ENCODE results near the gene PSAPL1.
"Not testable (repeated sequence)": the region's sequence is repeated elsewhere in the genome, so short reads cannot be mapped to it uniquely, and the experiment has no call there.

PSAPL1 gene

DNA sequence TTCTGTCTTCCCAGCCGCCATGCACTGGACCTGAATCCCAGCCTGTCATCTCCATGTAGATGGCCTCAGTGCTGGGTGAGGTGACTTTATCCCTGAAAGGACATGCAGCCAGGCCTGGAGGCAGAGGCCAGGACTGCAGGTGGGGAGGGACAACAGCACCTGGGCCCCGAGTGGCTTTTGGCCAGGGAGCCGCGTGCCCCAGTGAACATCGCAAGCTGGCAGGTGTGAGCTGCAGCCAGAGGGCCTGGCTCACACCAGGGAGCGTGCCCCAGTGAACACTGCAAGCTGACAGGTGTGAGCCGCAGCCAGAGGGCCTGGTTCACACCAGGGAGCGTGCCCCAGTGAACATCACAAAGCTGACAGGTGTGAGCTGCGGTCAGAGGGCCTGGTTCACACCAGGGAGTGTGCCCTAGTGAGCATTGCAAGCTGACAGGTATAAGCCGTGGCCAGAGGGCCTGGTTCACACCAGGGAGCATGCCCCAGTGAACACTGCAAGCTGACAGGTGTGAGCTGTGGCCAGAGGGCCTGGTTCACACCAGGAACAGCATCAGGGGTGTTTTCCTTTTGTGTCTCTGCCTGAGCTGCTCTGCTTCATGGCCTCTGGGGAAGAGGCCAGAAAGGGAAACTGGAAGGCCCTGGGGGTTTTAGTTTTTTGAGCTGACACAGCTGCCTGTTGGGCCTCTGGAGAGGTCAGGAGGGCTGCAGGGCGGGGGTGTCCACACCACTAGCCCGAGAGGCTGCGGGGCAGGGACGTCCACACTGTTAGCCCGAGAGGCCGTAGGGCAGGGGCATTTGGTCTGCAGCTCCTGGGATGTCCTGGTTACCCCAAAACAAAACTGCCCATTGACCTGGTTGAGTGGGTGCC is 22.7 kb upstream of the PSAPL1 start:
- no peak for DNase-seq

- DNase-seq: not testable (repeated sequence)
Measured at GRCh38 chr4:7452802-7453201, 18.1 kb upstream of the PSAPL1 start.

GRCh38 chr4:7451800-7452199 is 17.1 kb upstream of the PSAPL1 start:
- DNase-seq: no peak

DNA sequence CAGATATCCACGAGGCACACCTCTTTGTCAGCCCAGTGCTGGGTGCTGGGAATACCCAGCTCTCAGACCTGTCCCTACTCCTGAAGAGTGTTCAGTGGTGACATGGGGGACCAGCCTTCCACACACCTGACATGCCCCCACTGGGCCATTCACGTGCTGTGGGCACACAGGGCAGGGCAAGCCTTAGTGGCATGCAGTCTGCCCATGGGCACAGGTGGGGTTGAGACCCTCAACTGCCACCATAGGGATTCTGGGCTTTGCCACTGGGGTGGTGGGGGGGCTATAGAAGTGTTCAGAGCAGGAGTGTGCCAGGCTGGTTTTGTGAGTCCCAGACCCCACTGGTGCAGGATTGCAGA is 16.7 kb upstream of the PSAPL1 start:
- DNase-seq: no peak

- DNase-seq: no peak
Measured at GRCh38 chr4:7450775-7451433, 16.2 kb upstream of the PSAPL1 start.

DNA sequence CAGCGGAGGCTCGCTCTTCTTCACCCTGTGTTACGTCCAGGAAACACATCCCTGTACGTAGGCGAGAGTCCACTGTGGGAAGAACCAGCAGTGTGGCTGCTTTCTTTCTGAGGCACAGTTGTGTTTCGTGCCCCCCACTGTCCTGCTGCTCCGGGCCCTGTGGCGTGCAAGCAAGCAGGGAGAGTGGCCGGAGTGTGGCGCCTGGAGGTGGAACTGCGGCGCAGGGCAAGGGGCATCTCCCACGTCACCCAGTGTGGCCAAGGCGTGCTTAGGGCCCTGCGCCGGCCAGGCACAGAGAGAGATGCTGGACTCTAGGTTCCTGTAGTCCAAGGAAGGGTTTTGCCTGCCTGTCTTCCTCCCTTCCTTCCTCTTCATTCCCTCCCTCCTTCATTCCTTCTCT is 13.3 kb upstream of the PSAPL1 start:
- DNase-seq: no peak

DNA sequence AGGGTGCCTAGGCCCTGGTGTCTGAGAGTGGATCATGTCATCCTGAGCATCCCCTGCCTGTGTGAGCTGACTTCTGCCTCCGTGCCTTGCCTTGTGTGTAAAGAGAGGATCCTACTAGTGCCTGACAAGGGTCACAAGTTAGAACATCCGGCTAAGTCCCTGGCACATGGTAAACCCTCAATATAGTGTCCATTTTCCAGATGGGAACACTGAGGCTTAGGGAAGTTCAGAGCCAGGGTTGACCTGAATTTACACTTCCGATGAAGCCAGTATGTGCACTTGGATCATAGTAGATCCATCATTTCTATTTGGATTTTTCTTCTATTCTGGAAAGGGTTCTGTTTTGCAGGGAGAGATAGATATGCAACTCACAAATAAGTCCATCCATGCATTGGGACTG is 12.5 kb upstream of the PSAPL1 start:
- DNase-seq: no peak

- no peak for DNase-seq
Measured at GRCh38 chr4:7444731-7445130, 10.0 kb upstream of the PSAPL1 start.

DNA sequence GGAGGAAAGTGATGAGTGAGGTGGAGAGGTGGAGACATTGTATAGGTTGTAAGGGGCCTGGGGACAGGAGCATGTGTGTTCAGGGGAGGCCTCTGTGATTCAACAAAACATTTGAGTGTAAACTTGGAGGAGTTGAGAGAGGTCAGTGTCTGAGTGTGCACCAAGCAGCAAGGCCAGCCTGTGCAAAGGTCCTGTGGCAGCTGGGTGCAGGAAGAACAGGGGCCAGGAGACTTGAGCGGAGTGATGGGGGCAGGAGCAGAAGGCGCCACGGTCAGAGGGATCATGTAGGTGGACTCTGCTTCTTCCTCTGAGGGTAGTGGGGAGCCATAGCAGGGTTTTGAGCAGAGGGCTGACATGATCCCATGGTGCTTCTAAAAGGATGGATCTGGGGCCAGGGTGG is 9.6 kb upstream of the PSAPL1 start:
- no peak for DNase-seq

DNA sequence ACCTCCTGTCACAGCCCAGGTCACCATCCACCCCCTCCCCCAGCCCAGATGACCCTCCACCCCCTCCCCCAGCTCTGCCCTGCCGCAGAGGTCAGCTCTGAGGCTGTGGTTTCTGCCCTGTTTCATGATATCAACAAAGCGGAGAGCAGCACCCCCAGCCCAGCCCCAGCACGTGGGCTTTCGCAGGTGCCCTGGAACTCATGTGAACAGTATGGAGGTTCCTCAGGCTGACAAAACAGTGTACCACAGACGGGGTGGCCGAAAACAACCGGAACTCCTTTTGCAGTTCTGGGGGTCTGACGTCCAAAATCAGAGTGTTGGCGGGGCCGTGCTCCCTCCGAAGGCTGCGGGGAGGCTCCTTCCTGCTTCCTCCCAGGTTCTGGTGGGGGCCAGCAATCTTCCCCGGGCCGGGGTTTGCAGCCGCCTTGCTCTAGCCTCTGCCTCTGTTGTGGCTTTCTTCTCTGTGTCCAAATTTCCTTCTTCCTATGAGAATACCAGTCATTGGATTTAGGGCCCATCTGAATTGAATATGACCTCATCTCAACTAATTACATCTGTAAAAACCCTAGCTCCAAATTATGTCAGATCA is 7.9 kb upstream of the PSAPL1 start:
- DNase-seq: no peak

- DNase-seq: no peak
Measured at GRCh38 chr4:7441201-7441600, 6.5 kb upstream of the PSAPL1 start.

DNA sequence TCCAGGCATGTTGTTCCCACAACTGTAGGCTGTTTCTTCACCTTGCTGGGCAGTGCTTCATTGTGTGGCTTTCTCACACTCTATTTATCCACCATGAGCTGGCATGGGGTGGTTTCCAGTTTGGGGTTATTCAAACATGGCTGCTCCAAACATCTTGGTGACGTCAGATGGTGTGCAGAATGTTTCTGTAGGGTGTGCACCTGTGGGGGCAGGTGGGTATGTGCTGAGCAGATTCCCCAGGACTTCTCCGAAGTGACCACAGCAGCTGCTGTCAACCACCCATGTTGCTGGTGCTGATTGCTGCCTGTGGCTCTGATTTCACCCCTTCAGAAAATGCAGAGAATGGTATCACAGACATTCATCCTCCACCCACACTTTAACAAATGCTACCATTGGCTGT is 5.0 kb upstream of the PSAPL1 start:
- no peak for DNase-seq

GRCh38 chr4:7436256-7436655 is 1.5 kb upstream of the PSAPL1 start:
- DNase-seq: no peak

DNA sequence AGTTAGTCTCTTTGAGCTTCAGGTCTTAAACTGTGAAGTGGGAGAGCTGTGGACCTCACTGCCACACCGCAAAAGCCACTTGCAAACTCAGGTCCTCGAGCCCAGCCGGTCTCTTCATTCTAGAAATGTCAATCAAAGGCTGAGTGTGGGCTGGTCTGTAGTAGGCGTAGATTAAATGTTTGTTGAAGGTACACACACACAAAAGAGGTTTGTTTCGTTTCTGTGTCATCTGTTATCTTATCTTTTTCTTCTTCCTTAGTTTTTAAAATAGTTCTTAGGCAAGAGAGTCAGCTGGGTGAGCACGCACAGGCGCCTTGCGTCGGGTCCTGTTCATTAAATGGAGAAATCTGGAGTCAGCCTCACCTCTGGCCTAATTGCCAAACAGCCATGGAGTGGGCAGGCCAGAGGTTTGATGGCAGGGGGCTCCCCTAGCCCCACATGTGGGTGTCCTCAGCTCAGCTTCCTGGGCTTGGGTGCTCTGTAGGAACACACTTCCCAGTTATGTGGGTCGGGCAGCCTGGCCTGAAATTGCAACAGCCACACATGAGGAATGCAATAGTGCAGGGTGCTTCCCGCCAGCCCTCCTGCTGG is 836 bp upstream of the PSAPL1 start:
- DNase-seq: no peak

GRCh38 chr4:7434141-7434765 is 477 bp downstream of the PSAPL1 start:
- DNase-seq: no peak

- no peak for DNase-seq
Measured at GRCh38 chr4:7433376-7434140, 1.2 kb downstream of the PSAPL1 start.

GRCh38 chr4:7432531-7433375 is 2.0 kb downstream of the PSAPL1 start:
- DNase-seq: no peak

- DNase-seq: no peak
Measured at GRCh38 chr4:7431696-7432530, 2.8 kb downstream of the PSAPL1 start.

GRCh38 chr4:7430965-7431695 is 3.6 kb downstream of the PSAPL1 start:
- DNase-seq: no peak

Data from right hindlimb (tissue), 1 donor.